Lower leg skin (tissue), 3 donors: ENCODE results near the gene MYH9.
"Not testable (repeated sequence)": the region's sequence is repeated elsewhere in the genome, so short reads cannot be mapped to it uniquely, and the experiment has no call there.

Experiments
- POLR2A ChIP-seq, 2 donors: fragments of 450-650 bp; IDR thresholded peaks; one replicate each; pipeline ENCODE4 v1.6.1; 2016 to 2017; ENCODE audit warnings: antibody characterized with exemption in 2 of 2, mild to moderate bottlenecking in 1 of 2, moderate library complexity in 1 of 2
- TF ChIP-seq, protein P1 (sequence below), 3 donors: fragments of 450-650 bp; IDR thresholded peaks; one replicate each; pipeline ENCODE4 v1.5.1; 2016; ENCODE audit warnings: antibody characterized with exemption in 3 of 3, mild to moderate bottlenecking in 3 of 3, moderate library complexity in 2 of 3

DNA sequence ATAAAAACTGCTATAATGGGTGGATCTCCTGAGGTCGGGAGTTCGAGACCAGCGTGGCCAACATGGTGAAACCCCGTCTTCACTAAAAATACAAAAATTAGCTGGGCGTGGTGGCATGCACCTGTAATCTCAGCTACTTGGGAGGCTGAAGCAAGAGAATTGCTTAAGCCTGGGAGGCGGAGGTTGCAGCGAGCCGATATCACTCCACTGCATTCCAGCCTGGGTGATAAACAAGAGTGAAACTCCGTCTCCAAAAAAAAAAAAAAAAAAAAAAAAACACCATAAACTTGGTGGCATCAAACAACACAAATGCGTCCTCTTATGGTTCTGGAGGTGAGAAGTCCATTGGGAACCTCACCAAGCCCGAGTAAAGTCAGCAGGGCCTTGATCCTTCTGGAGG lies 40.2 kb upstream of the MYH9 start:
- TF ChIP-seq POLR2A (IDR thresholded peaks at IDR 0.05) = not testable (repeated sequence)
- TF ChIP-seq, protein P1, sequence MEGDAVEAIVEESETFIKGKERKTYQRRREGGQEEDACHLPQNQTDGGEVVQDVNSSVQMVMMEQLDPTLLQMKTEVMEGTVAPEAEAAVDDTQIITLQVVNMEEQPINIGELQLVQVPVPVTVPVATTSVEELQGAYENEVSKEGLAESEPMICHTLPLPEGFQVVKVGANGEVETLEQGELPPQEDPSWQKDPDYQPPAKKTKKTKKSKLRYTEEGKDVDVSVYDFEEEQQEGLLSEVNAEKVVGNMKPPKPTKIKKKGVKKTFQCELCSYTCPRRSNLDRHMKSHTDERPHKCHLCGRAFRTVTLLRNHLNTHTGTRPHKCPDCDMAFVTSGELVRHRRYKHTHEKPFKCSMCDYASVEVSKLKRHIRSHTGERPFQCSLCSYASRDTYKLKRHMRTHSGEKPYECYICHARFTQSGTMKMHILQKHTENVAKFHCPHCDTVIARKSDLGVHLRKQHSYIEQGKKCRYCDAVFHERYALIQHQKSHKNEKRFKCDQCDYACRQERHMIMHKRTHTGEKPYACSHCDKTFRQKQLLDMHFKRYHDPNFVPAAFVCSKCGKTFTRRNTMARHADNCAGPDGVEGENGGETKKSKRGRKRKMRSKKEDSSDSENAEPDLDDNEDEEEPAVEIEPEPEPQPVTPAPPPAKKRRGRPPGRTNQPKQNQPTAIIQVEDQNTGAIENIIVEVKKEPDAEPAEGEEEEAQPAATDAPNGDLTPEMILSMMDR (IDR thresholded peaks at IDR 0.05) = not testable (repeated sequence)
